ENCODE results near the gene SEZ6.

The SEZ6 gene

DNA sequence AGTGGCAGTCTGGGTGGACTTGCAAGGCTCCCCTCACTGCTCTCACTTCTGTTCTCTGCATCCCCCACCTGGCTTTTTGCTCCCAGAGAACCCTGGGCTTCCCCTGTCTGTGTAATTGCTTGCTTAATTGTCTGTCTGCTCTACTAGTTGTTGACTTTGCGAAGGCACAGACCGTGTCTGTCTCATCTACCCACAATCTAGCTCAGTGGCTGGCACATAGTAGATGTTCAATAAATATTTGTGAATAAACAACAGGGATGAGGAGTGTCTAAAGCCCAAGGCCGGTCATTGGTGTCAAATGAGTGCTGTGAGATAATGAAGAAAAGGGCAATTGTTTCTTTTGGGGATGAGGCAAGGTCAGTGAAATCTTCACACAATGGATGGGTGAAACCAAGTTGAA, 2.8 kb upstream of the SEZ6 start:
- POLR2A ChIA-PET: no interaction called here

DNA sequence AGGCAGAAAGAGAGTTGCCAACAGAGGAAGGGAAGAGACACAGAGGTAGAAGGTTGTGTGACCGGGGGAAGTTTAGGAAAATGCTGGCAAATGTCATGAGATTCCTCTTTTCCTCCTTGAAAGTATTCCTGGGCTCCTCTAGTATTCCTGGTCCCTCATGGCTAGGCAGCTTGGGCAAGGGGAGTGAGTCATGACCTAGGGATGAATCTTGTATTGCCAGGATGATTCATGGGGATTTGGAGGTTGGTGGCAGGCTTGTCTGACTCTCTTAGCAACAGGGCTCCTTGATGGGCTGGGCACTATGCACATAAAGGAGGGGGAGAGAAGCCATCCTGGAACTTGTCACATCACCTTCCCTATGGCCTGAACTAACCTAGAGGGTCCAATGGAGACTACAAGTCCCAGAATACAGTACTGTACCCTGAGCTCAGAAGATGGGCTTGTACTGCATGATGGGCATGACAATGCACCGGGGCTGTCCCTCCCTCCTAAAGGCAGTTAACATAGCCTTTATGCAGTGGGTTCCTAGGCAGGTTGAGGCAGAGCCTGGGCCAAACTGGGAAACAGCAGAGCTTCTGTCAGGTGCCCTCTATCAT, 2.1 kb upstream of the SEZ6 start:
- no peak overlapping the region for H3K4me3 ChIP-seq (ENCODE audit: low read depth, low read length)
- 0 out of 2 replicates have a peak, but pooled peaks cover 4% of the 10 kb centered on the region for H3K4me1 ChIP-seq (ENCODE audit: control insufficient read depth, insufficient read depth, low read length)
- ChIA-PET POLR2A (no interaction called here), CTCF (interaction anchor here (0.5 to 2.9 kb wide), 4 partner anchors 56 to 109 kb away, joined by 3 to 10 read pairs (median 4); partner anchors contain the start of gene PHF12)
- TF ChIP-seq, protein P1, sequence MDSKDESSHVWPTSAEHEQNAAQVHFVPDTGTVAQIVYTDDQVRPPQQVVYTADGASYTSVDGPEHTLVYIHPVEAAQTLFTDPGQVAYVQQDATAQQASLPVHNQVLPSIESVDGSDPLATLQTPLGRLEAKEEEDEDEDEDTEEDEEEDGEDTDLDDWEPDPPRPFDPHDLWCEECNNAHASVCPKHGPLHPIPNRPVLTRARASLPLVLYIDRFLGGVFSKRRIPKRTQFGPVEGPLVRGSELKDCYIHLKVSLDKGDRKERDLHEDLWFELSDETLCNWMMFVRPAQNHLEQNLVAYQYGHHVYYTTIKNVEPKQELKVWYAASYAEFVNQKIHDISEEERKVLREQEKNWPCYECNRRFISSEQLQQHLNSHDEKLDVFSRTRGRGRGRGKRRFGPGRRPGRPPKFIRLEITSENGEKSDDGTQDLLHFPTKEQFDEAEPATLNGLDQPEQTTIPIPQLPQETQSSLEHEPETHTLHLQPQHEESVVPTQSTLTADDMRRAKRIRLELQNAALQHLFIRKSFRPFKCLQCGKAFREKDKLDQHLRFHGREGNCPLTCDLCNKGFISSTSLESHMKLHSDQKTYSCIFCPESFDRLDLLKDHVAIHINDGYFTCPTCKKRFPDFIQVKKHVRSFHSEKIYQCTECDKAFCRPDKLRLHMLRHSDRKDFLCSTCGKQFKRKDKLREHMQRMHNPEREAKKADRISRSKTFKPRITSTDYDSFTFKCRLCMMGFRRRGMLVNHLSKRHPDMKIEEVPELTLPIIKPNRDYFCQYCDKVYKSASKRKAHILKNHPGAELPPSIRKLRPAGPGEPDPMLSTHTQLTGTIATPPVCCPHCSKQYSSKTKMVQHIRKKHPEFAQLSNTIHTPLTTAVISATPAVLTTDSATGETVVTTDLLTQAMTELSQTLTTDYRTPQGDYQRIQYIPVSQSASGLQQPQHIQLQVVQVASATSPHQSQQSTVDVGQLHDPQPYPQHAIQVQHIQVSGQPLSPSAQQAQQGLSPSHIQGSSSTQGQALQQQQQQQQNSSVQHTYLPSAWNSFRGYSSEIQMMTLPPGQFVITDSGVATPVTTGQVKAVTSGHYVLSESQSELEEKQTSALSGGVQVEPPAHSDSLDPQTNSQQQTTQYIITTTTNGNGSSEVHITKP (tag by site-specific recombination; IDR thresholded peaks at IDR 0.05): peak; percentile 93
- TF ChIP-seq ZBTB17 (tag by site-specific recombination; IDR thresholded peaks at IDR 0.05) (peak; percentile 75), ZNF677 (tag by site-specific recombination; IDR thresholded peaks at IDR 0.05) (no peak), SP7 (tag by site-specific recombination; IDR thresholded peaks at IDR 0.05) (0 out of 2 replicates have a peak, but pooled peaks have one; percentile 13), ZNF335 (tag by site-specific recombination; conservative IDR thresholded peaks at IDR 0.05) (0 out of 2 replicates have a peak, but pooled peaks have one; percentile 21), ZNF544 (tag by site-specific recombination; IDR thresholded peaks at IDR 0.05) (no peak), ZNF248 (tag by site-specific recombination; IDR thresholded peaks at IDR 0.05) (no peak), ZNF76 (tag by site-specific recombination; IDR thresholded peaks at IDR 0.05; ENCODE audit: borderline replicate concordance, low read depth) (peak; percentile 52; the same call in 1 of the 2 replicates), GLIS1 (tag by site-specific recombination; IDR thresholded peaks at IDR 0.05) (no peak), OSR2 (tag by site-specific recombination; IDR thresholded peaks at IDR 0.05) (no peak), ZNF654 (tag by site-specific recombination; IDR thresholded peaks at IDR 0.05; ENCODE audit: low read depth) (no peak), ZNF514 (tag by site-specific recombination; IDR thresholded peaks at IDR 0.05) (no peak)
- TF ChIP-seq, protein P2, sequence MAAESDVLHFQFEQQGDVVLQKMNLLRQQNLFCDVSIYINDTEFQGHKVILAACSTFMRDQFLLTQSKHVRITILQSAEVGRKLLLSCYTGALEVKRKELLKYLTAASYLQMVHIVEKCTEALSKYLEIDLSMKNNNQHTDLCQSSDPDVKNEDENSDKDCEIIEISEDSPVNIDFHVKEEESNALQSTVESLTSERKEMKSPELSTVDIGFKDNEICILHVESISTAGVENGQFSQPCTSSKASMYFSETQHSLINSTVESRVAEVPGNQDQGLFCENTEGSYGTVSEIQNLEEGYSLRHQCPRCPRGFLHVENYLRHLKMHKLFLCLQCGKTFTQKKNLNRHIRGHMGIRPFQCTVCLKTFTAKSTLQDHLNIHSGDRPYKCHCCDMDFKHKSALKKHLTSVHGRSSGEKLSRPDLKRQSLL (tag by site-specific recombination; IDR thresholded peaks at IDR 0.05): no peak
- TF ChIP-seq, protein P3, sequence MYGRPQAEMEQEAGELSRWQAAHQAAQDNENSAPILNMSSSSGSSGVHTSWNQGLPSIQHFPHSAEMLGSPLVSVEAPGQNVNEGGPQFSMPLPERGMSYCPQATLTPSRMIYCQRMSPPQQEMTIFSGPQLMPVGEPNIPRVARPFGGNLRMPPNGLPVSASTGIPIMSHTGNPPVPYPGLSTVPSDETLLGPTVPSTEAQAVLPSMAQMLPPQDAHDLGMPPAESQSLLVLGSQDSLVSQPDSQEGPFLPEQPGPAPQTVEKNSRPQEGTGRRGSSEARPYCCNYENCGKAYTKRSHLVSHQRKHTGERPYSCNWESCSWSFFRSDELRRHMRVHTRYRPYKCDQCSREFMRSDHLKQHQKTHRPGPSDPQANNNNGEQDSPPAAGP (tag by site-specific recombination; IDR thresholded peaks at IDR 0.05): 0 out of 2 replicates have a peak, but pooled peaks have one; percentile 32
- no peaks in the 10 kb centered on the region for H3K9me3 ChIP-seq (ENCODE audit: control insufficient read depth, insufficient read depth, low read depth, low read length)
- no peak overlapping the region for H3K27ac ChIP-seq (ENCODE audit: extremely low read depth, low read depth, low read length)
- no peaks in the 10 kb centered on the region for H3K36me3 ChIP-seq (ENCODE audit: control insufficient read depth in 2 of 2, insufficient read depth in 1 of 2, low read length in 2 of 2)

More for the DNA sequence above, 2.8 kb upstream of the SEZ6 start:
- H3K36me3 ChIP-seq (ENCODE audit: control insufficient read depth in 2 of 2, insufficient read depth in 1 of 2, low read length in 2 of 2): no peaks in the 10 kb centered on the region
- TF ChIP-seq ZBTB7A (tag by site-specific recombination; IDR thresholded peaks at IDR 0.05; ENCODE audit: low read depth) (no peak), ZNF664 (tag by site-specific recombination; IDR thresholded peaks at IDR 0.05) (peak; percentile 64), REPIN1 (tag by site-specific recombination; IDR thresholded peaks at IDR 0.05; ENCODE audit: low read depth) (no peak), ZEB2 (tag by site-specific recombination; IDR thresholded peaks at IDR 0.05) (no peak), HOXA7 (CRISPR knock-in tag; IDR thresholded peaks at IDR 0.05; ENCODE audit: borderline replicate concordance) (no peak)
- TF ChIP-seq, protein P4, sequence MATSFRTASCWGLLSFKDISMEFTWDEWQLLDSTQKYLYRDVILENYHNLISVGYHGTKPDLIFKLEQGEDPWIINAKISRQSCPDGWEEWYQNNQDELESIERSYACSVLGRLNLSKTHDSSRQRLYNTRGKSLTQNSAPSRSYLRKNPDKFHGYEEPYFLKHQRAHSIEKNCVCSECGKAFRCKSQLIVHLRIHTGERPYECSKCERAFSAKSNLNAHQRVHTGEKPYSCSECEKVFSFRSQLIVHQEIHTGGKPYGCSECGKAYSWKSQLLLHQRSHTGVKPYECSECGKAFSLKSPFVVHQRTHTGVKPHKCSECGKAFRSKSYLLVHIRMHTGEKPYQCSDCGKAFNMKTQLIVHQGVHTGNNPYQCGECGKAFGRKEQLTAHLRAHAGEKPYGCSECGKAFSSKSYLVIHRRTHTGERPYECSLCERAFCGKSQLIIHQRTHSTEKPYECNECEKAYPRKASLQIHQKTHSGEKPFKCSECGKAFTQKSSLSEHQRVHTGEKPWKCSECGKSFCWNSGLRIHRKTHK (tag by site-specific recombination; IDR thresholded peaks at IDR 0.05): no peak
- H3K4me1 ChIP-seq (ENCODE audit: control insufficient read depth, insufficient read depth, low read length): 0 out of 2 replicates have a peak, but pooled peaks cover 4% of the 10 kb centered on the region
- CTCF ChIA-PET: interaction anchor here (0.5 to 2.9 kb wide), 2 partner anchors 57 to 109 kb away, joined by 3 to 10 read pairs; partner anchors contain the start of gene PHF12
- no peaks in the 10 kb centered on the region for H3K9me3 ChIP-seq (ENCODE audit: control insufficient read depth, insufficient read depth, low read depth, low read length)
- H3K4me3 ChIP-seq (ENCODE audit: low read depth, low read length): no peak overlapping the region
- H3K27ac ChIP-seq (ENCODE audit: extremely low read depth, low read depth, low read length): no peak overlapping the region
